HG02588 (cell line): ENCODE measurements around the gene FOXK1.

Experiments
- ATAC-seq: cut with Tn5 transposase; IDR thresholded peaks from one replicate; pipeline ENCODE4 v1.9.1; 2021; ENCODE audit warnings: mild to moderate bottlenecking, moderate library complexity; ENCODE audit not compliant: unreplicated experiment

Gene FOXK1

GRCh38 chr7:4815609-4816418, 133.7 kb downstream of the FOXK1 start:
- no peak for ATAC-seq

- ATAC-seq: no peak
These were observed 134.5 kb downstream of the FOXK1 start for GRCh38 chr7:4816419-4817080.

GRCh38 chr7:4817178-4817901, 135.2 kb downstream of the FOXK1 start:
- no peak for ATAC-seq

GRCh38 chr7:4818000-4818794, 136.1 kb downstream of the FOXK1 start:
- ATAC-seq: no peak

- ATAC-seq: no peak
These were observed 137.7 kb downstream of the FOXK1 start for GRCh38 chr7:4819560-4820404.

- ATAC-seq: no peak
These were observed 138.4 kb downstream of the FOXK1 start for GRCh38 chr7:4820405-4820966.
